ENCODE data around the gene NHSL1. TPM values are rescaled to one million over a fixed set of nuclear protein-coding genes. Genes with fewer than 3 reads are reported as not detected.
"Not testable (repeated sequence)": the region's sequence is repeated elsewhere in the genome, so short reads cannot be mapped to it uniquely, and the experiment has no call there.

Gene NHSL1
- polyA plus RNA-seq, 4 donors: 10.0 to 15.1 (median 11.6) TPM

GRCh38 chr6:138430361-138431145 is 68.7 kb downstream of the NHSL1 start:
- DNase-seq (ENCODE audit: low read depth in 4 of 4, low spot score in 2 of 4): no peak

GRCh38 chr6:138429761-138430160 is 69.5 kb downstream of the NHSL1 start:
- no peak for DNase-seq (ENCODE audit: low read depth in 4 of 4, low spot score in 2 of 4)

- DNase-seq (ENCODE audit: low read depth in 4 of 4, low spot score in 2 of 4): peak in 3 of 4 donors; percentile 40 to 59 (median 41)
Measured at GRCh38 chr6:138428944-138429598, 70.2 kb downstream of the NHSL1 start.

GRCh38 chr6:138427701-138428100 is 71.6 kb downstream of the NHSL1 start:
- no peak for DNase-seq (ENCODE audit: low read depth in 4 of 4, low spot score in 2 of 4)

GRCh38 chr6:138426500-138427123 is 72.7 kb downstream of the NHSL1 start:
- DNase-seq (ENCODE audit: low read depth in 4 of 4, low spot score in 2 of 4): no peak

- DNase-seq (ENCODE audit: low read depth in 4 of 4, low spot score in 2 of 4): not testable (repeated sequence)
Measured at GRCh38 chr6:138425256-138425655, 74.0 kb downstream of the NHSL1 start.

GRCh38 chr6:138424004-138424904 is 75.0 kb downstream of the NHSL1 start:
- no peak for DNase-seq (ENCODE audit: low read depth in 4 of 4, low spot score in 2 of 4)

- no peak for DNase-seq (ENCODE audit: low read depth in 4 of 4, low spot score in 2 of 4)
Measured at GRCh38 chr6:138422861-138423260, 76.4 kb downstream of the NHSL1 start.

GRCh38 chr6:138421608-138422007 is 77.7 kb downstream of the NHSL1 start:
- no peak for DNase-seq (ENCODE audit: low read depth in 4 of 4, low spot score in 2 of 4)

- no peak for DNase-seq (ENCODE audit: low read depth in 4 of 4, low spot score in 2 of 4)
Measured at GRCh38 chr6:138421089-138421488, 78.2 kb downstream of the NHSL1 start.

- no peak for DNase-seq (ENCODE audit: low read depth in 4 of 4, low spot score in 2 of 4)
Measured at GRCh38 chr6:138420356-138420755, 78.9 kb downstream of the NHSL1 start.

GRCh38 chr6:138419766-138420165 is 79.5 kb downstream of the NHSL1 start:
- DNase-seq (ENCODE audit: low read depth in 4 of 4, low spot score in 2 of 4): no peak

GRCh38 chr6:138418118-138418742 is 81.1 kb downstream of the NHSL1 start:
- DNase-seq (ENCODE audit: low read depth in 4 of 4, low spot score in 2 of 4): no peak

- no peak for DNase-seq (ENCODE audit: low read depth in 4 of 4, low spot score in 2 of 4)
Measured at GRCh38 chr6:138417493-138418117, 81.7 kb downstream of the NHSL1 start.

- no peak for DNase-seq (ENCODE audit: low read depth in 4 of 4, low spot score in 2 of 4)
Measured at GRCh38 chr6:138416206-138416605, 83.1 kb downstream of the NHSL1 start.

- no peak for DNase-seq (ENCODE audit: low read depth in 4 of 4, low spot score in 2 of 4)
Measured at GRCh38 chr6:138415125-138415524, 84.2 kb downstream of the NHSL1 start.

GRCh38 chr6:138410972-138411880 is 88.1 kb downstream of the NHSL1 start:
- no peak for DNase-seq (ENCODE audit: low read depth in 4 of 4, low spot score in 2 of 4)

GRCh38 chr6:138410048-138410735 is 89.1 kb downstream of the NHSL1 start:
- DNase-seq (ENCODE audit: low read depth in 4 of 4, low spot score in 2 of 4): no peak
